DMS53 (cell line): ENCODE data around the gene OPCML.

Source experiments
- DNase-seq: peaks from one replicate; lab custom pipeline; 2025; lab: John Stamatoyannopoulos, UW

Gene OPCML

GRCh38 chr11:133291780-133292179 is 240.5 kb downstream of the OPCML start:
- DNase-seq = no peak

- no peak for DNase-seq
These were observed 246.9 kb downstream of the OPCML start for GRCh38 chr11:133285359-133285758.

GRCh38 chr11:133284156-133284555 is 248.1 kb downstream of the OPCML start:
- no peak for DNase-seq

GRCh38 chr11:133277886-133278285 is 254.4 kb downstream of the OPCML start:
- no peak for DNase-seq

GRCh38 chr11:133271871-133272776 is 260.2 kb downstream of the OPCML start:
- DNase-seq = no peak

- no peak for DNase-seq
These were observed 261.1 kb downstream of the OPCML start for GRCh38 chr11:133271206-133271605.

- no peak for DNase-seq
These were observed 263.0 kb downstream of the OPCML start for GRCh38 chr11:133269267-133269666.

GRCh38 chr11:133266986-133267385 is 265.3 kb downstream of the OPCML start:
- no peak for DNase-seq

- DNase-seq = no peak
These were observed 266.7 kb downstream of the OPCML start for GRCh38 chr11:133265530-133266035.

- DNase-seq = no peak
These were observed 269.0 kb downstream of the OPCML start for GRCh38 chr11:133263332-133263731.

- DNase-seq = no peak
These were observed 273.6 kb downstream of the OPCML start for GRCh38 chr11:133258751-133259150.

- no peak for DNase-seq
These were observed 277.7 kb downstream of the OPCML start for GRCh38 chr11:133254601-133255000.

- DNase-seq = no peak
These were observed 278.7 kb downstream of the OPCML start for GRCh38 chr11:133253570-133253969.

- DNase-seq = no peak
These were observed 280.5 kb downstream of the OPCML start for GRCh38 chr11:133251841-133252240.

GRCh38 chr11:133249530-133249929 is 282.8 kb downstream of the OPCML start:
- DNase-seq = no peak

- no peak for DNase-seq
These were observed 283.2 kb downstream of the OPCML start for GRCh38 chr11:133249065-133249464.

- DNase-seq = no peak
These were observed 288.5 kb downstream of the OPCML start for GRCh38 chr11:133243832-133244231.

- no peak for DNase-seq
These were observed 291.2 kb downstream of the OPCML start for GRCh38 chr11:133240908-133241655.

- DNase-seq = no peak
These were observed 292.7 kb downstream of the OPCML start for GRCh38 chr11:133239575-133239974.

- DNase-seq = no peak
These were observed 293.8 kb downstream of the OPCML start for GRCh38 chr11:133238495-133238894.

GRCh38 chr11:133238027-133238426 is 294.3 kb downstream of the OPCML start:
- DNase-seq = no peak

GRCh38 chr11:133235381-133235780 is 296.9 kb downstream of the OPCML start:
- no peak for DNase-seq

GRCh38 chr11:133234883-133235282 is 297.4 kb downstream of the OPCML start:
- no peak for DNase-seq
